Stomach (tissue), 9 donors: ENCODE results near the gene DRC1. TPM values are rescaled to one million over a fixed set of nuclear protein-coding genes. Genes with fewer than 3 reads are reported as not detected.
A peak's percentile ranks its signal among the peaks of the same experiment; 100 is the strongest.

ENCODE experiments used
- DNase-seq, 2 donors: peaks; one replicate each; pipeline versions ENCODE4 v3.0.0 to v3.0.0-alpha.2; 2013 to 2019
- H3K27ac ChIP-seq, 5 donors: fragments of 200-600 bp in 4 of 5; sonication (generic) in 4 of 5; one replicate each; pipeline ENCODE4 v1.5.1; 2013 to 2019; ENCODE audit warnings: mild to moderate bottlenecking in 1 of 5, moderate library complexity in 1 of 5
- H3K27me3 ChIP-seq, 3 donors: fragments of 200-600 bp; sonication (generic); one replicate each; pipeline ENCODE4 v1.5.1; 2017 to 2019; ENCODE audit warnings: mixed run types in 1 of 3
- H3K36me3 ChIP-seq, 4 donors: fragments of 200-600 bp; sonication (generic); 1 replicate in 3 of 4; 2 replicates in 1 of 4; pipeline ENCODE4 v1.5.1; 2016 to 2019
- H3K4me1 ChIP-seq, 4 donors: fragments of 200-600 bp; sonication (generic); one replicate each; pipeline ENCODE4 v1.5.1; 2016 to 2019
- H3K4me3 ChIP-seq, 4 donors: fragments of 200-600 bp; sonication (generic) in 3 of 4; one replicate each; pipeline ENCODE4 v1.5.1; 2016 to 2019; ENCODE audit warnings: mild to moderate bottlenecking in 1 of 4
- H3K9me3 ChIP-seq, 4 donors: fragments of 200-600 bp; sonication (generic); one replicate each; pipeline ENCODE4 v1.5.1; 2016 to 2019
- EP300 ChIP-seq: sonication (generic); formaldehyde crosslinking; IDR thresholded peaks from one replicate; pipeline ENCODE4 v1.6.1; 2017; ENCODE audit warnings: antibody characterized with exemption
- POLR2A ChIP-seq, 4 donors: fragments of 450-650 bp; IDR thresholded peaks; one replicate each; pipeline ENCODE4 v1.6.1; 2016; ENCODE audit warnings: antibody characterized with exemption in 4 of 4, control low read depth in 2 of 4, mild to moderate bottlenecking in 1 of 4, moderate library complexity in 1 of 4
- POLR2AphosphoS5 ChIP-seq, 3 donors: sonication (generic); formaldehyde crosslinking; IDR thresholded peaks; one replicate each; pipeline ENCODE4 v1.6.1; 2016; ENCODE audit warnings: antibody characterized with exemption in 3 of 3
- WGBS, 5 donors: extraction: QIAGEN DNeasy Blood & Tissue Kit in 3 of 5; methylation state at CpG; one replicate each; pipeline versions ENCODE4 v1.1.5 to v1.1.7; 2013 to 2018; 5-methylcytosine and 5-hydroxymethylcytosine counted together
- intact Hi-C: fragments of 100-400 bp; cut with DNase I; formaldehyde crosslinking; loops from one replicate; pipeline ENCODE4 v1.15.1; 2023; ENCODE audit warnings: low total_unique reads
- polyA plus RNA-seq, 3 donors: library from polyadenylated mRNA; stranded (reverse); fragments of 200-250 nt; gene quantifications; one replicate each; pipeline ENCODE4 v1.2.3, GENCODE V29; 2013
- total RNA-seq, 5 donors: library from RNA; depleted of rRNA; stranded (reverse); fragments of >200 nt; gene quantifications; one replicate each; pipeline versions ENCODE4 v1.1.0 to v1.2.3, GENCODE V29; 2014 to 2016
- TF ChIP-seq, protein P1 (sequence below), 7 experiments: fragments of 450-650 bp in 4 of 7; fragments of 200-600 bp in 3 of 7; sonication (generic) in 3 of 7; IDR thresholded peaks; one replicate each; pipeline ENCODE4 v1.5.1; 2016 to 2019; ENCODE audit warnings: antibody characterized with exemption in 7 of 7, control low read depth in 2 of 7, mild to moderate bottlenecking in 1 of 7
- donor health status: healthy with polysubstance abuse.
- donor health status: Bipolar disorder and iron deficiency.
- donor health status: healthy.

The DRC1 gene
- total and polyA plus RNA-seq, 8 donors: 2.2 TPM; not detected in 7

- Histone ChIP-seq H3K9me3 (no peaks in the 10 kb centered on the region), H3K27ac (no peak overlapping the region), H3K36me3 (no peaks in the 10 kb centered on the region), H3K4me1 (peaks cover 0 to 12% (median 2%) of the 10 kb centered on the region in 4 donors), H3K4me3 (no peak overlapping the region), H3K27me3 (no peaks in the 10 kb centered on the region)
- no peak for TF ChIP-seq POLR2AphosphoS5 (IDR thresholded peaks at IDR 0.05)
- TF ChIP-seq, protein P1, sequence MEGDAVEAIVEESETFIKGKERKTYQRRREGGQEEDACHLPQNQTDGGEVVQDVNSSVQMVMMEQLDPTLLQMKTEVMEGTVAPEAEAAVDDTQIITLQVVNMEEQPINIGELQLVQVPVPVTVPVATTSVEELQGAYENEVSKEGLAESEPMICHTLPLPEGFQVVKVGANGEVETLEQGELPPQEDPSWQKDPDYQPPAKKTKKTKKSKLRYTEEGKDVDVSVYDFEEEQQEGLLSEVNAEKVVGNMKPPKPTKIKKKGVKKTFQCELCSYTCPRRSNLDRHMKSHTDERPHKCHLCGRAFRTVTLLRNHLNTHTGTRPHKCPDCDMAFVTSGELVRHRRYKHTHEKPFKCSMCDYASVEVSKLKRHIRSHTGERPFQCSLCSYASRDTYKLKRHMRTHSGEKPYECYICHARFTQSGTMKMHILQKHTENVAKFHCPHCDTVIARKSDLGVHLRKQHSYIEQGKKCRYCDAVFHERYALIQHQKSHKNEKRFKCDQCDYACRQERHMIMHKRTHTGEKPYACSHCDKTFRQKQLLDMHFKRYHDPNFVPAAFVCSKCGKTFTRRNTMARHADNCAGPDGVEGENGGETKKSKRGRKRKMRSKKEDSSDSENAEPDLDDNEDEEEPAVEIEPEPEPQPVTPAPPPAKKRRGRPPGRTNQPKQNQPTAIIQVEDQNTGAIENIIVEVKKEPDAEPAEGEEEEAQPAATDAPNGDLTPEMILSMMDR (IDR thresholded peaks at IDR 0.05): no peak
- TF ChIP-seq POLR2A (IDR thresholded peaks at IDR 0.05): no peak
- no peak for TF ChIP-seq EP300
- intact Hi-C loops: no loop called here
- WGBS, 5 donors: 62 to 82% (median 73%) methylated on average over 19 to 33 of the region's 33 CpGs
- DNase-seq: no peak
Observed at GRCh38 chr2:26477126-26477910, 75.6 kb downstream of the DRC1 start.

GRCh38 chr2:26477911-26478253, 76.2 kb downstream of the DRC1 start, which contains the start of gene OTOF:
Gene OTOF, minus strand, starts transcription at chr2:26478124.
- WGBS, 5 donors: 17 to 48% (median 38%) methylated on average over 1 to 3 of the region's 3 CpGs

GRCh38 chr2:26478366-26478765, 76.6 kb downstream of the DRC1 start:
- no peaks in the 10 kb centered on the region for H3K36me3 ChIP-seq
- H3K4me3 ChIP-seq: no peak overlapping the region
- WGBS, 5 donors: 90 to 96% (median 94%) methylated on average over 5 of the region's 5 CpGs
- peaks cover 0 to 12% (median 2%) of the 10 kb centered on the region in 4 donors for H3K4me1 ChIP-seq
- intact Hi-C loops: no loop called here
- no peak overlapping the region for H3K27ac ChIP-seq
- H3K9me3 ChIP-seq: no peaks in the 10 kb centered on the region
- no peak for DNase-seq
- H3K27me3 ChIP-seq: no peaks in the 10 kb centered on the region
- TF ChIP-seq POLR2AphosphoS5 (IDR thresholded peaks at IDR 0.05) (no peak), EP300 (no peak), POLR2A (IDR thresholded peaks at IDR 0.05) (no peak)
- TF ChIP-seq, protein P1 (IDR thresholded peaks at IDR 0.05): no peak

More at GRCh38 chr2:26477911-26478253, 76.2 kb downstream of the DRC1 start, which contains the start of gene OTOF:
- H3K4me1 ChIP-seq: peaks cover 0 to 12% (median 2%) of the 10 kb centered on the region in 4 donors
- H3K27me3 ChIP-seq: no peaks in the 10 kb centered on the region
- intact Hi-C loops: no loop called here
- H3K36me3 ChIP-seq: no peaks in the 10 kb centered on the region
- peak in 1 of 2 donors; percentile 84 for DNase-seq
- H3K9me3 ChIP-seq: no peaks in the 10 kb centered on the region
- H3K27ac ChIP-seq: no peak within 1 kb of the TSS
- no peak within 1 kb of the TSS for H3K4me3 ChIP-seq
- no peak for TF ChIP-seq EP300
- TF ChIP-seq POLR2AphosphoS5 (IDR thresholded peaks at IDR 0.05): no peak
- no peak for TF ChIP-seq POLR2A (IDR thresholded peaks at IDR 0.05)
- TF ChIP-seq, protein P1 (IDR thresholded peaks at IDR 0.05): no peak

- WGBS, 5 donors: 93 to 96% (median 95%) methylated on average over 21 to 25 of the region's 25 CpGs
- Histone ChIP-seq H3K27me3 (no peaks in the 10 kb centered on the region), H3K4me3 (no peak overlapping the region), H3K4me1 (peaks cover 0 to 12% (median 2%) of the 10 kb centered on the region in 4 donors), H3K36me3 (no peaks in the 10 kb centered on the region), H3K9me3 (no peaks in the 10 kb centered on the region), H3K27ac (no peak overlapping the region)
- DNase-seq: no peak
- intact Hi-C loops: no loop called here
- TF ChIP-seq, protein P1 (IDR thresholded peaks at IDR 0.05): no peak
- no peak for TF ChIP-seq POLR2A (IDR thresholded peaks at IDR 0.05)
- no peak for TF ChIP-seq EP300
- no peak for TF ChIP-seq POLR2AphosphoS5 (IDR thresholded peaks at IDR 0.05)
Observed at GRCh38 chr2:26479131-26479788, 77.5 kb downstream of the DRC1 start.
